HG03571 (cell line): ENCODE measurements around the gene HOXA9.

Experiments used
- ATAC-seq: cut with Tn5 transposase; IDR thresholded peaks from one replicate; pipeline ENCODE4 v1.9.1; 2021; ENCODE audit not compliant: unreplicated experiment

The HOXA9 gene

GRCh38 chr7:27166531-27167505, 1.5 kb upstream of the HOXA9 start:
- no peak for ATAC-seq

DNA sequence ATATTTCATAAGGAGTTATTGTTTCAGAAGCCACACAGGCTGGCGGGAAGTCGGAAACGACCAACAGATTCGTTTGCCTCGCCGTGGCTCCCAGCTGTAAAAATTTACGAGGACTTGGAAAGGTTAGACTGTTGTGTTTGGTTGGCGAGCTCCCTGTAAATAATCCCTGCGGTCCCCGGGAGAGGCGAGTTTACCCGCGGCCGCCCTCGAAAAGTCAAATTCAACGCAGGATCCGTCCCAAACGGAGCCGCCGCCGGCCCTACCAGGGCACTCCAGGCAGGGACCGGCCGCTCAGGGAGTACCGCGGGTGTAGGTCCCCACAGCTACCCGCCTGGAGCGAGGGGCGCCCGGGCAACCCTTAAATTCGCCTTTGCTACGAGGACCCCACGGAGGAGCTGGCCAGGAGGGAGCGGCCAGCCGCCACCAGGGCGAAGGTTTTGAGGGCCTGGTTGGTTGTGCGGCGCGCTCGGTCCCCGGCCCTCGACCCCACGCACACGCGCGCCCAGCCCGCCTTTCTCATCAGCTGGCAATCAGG, 726 bp upstream of the HOXA9 start:
- ATAC-seq = no peak

GRCh38 chr7:27164367-27165088, 809 bp downstream of the HOXA9 start:
- ATAC-seq = no peak

GRCh38 chr7:27164045-27164366, 1.3 kb downstream of the HOXA9 start:
- no peak for ATAC-seq

DNA sequence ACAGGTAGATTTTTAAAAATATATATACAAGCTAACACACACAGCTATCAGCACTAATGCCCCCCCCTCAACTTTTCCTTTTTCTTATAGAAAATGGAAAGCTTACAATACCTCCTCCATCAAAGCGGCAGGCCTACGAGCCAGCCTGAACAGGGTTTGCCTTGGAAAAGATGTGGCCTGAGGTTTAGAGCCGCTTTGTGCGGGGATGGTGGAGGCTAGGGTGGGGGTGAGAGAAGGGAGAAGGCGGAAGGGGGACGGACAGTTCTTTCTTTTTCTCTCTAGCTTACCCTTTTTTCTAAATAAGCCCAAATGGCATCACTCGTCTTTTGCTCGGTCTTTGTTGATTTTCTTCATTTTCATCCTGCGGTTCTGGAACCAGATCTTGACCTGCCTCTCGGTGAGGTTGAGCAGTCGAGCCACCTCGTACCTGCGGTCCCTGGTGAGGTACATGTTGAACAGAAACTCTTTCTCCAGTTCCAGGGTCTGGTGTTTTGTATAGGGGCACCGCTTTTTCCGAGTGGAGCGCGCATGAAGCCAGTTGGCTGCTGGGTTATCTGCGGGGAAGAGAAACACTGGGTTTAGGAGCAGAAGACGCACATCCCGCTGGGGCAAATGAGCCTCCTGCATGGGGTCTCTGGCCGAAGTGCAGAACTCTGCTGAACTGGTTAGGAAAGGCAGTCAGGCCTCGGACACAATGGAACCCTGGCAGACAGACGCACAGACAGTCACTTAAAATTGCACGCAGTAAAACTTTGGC, 1.9 kb downstream of the HOXA9 start:
- ATAC-seq = no peak

DNA sequence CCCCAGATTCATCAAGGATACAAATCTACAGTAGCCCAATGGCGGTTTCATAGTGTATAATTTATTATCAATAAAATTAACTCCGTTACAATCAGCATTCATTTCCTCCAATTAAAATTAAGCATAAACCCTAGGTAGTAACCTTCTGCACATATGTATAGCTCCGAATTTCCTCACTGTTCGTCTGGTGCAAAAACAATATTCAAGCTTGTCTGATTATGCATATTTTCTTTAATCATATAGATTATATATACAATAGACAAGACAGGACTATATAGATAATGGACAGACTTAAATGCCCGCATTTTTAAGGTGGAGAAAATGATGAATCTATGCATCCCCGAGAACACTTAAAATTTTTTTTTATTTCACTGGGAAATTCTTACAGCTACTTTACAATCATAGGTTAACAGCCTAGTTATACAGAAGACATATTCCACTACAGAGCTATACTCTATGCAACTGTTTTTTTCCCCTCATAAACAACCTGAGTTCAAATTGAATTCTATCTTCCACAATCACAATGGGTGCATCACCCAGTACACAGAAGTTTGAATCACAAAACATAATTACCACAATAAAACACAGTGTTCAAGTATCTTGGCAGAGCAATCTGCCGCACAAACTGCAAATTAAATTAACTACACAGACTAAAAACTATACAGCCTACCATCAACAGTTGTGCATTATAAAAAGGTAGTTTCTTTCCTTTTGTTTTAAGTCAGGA, 2.6 kb downstream of the HOXA9 start:
- no peak for ATAC-seq

DNA sequence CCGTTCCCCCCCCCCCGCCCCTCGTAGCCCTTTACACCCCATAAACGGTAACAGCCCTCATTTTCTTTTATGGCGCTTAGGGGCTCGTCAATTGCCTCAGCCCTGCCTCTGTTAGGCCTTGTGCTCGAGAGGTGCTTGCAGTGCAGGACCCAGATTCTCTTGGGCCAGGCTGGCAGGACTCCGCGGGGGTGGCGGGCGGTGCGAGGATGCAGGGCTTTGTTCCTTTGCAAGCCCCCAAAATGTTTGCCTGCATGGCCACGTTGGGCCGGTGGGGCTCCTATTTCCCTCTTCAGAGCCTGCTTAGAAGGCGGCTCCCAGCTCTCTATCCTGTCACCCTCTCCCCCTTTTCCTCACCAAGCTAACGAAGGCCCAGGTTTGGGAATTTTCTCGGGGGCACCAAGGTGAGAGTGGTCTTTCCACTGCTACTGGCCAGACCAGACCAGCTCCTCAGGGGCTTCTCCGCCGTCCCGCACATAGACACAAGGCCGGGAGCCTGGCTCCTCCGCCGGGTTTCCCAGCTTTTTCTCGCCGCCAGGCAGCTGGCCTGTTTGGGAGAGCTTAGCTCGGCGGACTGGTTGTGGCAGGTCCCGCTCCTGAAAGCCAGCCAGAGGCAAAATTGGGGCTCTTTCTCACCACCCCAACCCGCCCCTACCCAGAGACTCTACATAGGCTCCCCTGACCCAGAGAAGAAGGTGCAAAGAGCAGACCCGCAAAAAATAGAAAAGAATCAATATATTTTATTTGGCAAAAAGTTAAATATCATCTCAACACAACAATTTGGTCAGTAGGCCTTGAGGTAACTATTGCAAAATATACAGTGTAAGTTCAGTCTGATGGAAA, 3.4 kb downstream of the HOXA9 start:
- ATAC-seq = no peak

DNA sequence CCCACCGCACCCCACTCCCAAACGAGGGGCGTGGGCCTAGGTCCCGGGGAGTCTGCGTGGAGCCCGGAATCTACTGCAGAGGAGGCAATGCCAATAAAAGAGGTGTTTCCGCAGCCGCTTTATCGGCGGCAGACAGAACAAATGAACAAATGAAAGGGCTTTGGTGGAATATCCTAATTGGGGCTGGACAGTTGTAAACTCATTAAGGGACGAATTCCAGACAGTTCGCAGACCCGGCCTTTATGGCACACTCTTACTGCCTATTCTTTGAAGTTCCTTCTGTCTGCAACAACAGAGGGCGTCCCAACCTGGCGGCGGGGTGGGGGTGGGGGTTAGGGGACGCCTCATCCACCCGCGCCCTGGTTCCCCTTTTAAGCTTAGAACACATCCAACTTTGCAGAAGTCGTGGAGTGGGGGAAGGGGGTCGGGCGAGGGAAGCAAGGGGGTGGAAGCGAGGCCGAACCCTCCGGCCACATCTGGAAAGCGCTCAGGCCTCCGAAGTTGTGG, 4.1 kb downstream of the HOXA9 start:
- ATAC-seq = no peak

DNA sequence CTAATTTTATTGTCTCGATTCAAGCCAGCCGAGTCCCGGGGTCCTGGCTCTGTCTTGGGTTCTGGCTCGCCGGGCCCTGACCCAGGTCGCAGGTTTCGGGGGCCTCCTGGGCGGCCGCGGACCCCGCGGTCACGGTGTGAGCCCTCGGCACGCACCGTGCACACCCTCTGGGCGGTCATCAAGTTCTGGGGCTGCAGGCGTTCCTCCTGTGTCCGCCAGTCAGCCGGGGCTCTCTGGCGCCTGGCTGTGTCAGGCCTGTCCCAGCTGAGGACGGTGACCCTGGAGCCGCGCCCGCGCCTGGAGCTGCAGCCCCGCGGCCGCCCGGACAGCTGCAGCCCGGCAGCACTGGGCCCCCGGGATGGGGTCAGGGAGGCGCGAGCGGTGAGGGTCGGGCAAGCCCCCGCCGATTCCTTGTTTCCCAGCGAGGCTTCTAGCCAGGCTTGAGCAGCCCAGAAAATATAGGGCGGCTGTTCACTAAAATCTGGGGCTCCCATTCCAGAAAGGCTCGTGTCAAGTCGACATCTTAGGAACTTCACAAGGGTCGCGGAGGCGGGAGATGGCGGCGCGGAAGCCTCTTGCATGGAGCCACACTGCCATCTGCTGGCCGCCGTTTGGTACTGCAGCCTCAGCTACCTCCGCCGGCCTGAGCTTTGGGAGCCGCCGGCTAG, 4.7 kb downstream of the HOXA9 start:
- ATAC-seq = peak; percentile 65

GRCh38 chr7:27160145-27160545, 5.2 kb downstream of the HOXA9 start:
- ATAC-seq = no peak

DNA sequence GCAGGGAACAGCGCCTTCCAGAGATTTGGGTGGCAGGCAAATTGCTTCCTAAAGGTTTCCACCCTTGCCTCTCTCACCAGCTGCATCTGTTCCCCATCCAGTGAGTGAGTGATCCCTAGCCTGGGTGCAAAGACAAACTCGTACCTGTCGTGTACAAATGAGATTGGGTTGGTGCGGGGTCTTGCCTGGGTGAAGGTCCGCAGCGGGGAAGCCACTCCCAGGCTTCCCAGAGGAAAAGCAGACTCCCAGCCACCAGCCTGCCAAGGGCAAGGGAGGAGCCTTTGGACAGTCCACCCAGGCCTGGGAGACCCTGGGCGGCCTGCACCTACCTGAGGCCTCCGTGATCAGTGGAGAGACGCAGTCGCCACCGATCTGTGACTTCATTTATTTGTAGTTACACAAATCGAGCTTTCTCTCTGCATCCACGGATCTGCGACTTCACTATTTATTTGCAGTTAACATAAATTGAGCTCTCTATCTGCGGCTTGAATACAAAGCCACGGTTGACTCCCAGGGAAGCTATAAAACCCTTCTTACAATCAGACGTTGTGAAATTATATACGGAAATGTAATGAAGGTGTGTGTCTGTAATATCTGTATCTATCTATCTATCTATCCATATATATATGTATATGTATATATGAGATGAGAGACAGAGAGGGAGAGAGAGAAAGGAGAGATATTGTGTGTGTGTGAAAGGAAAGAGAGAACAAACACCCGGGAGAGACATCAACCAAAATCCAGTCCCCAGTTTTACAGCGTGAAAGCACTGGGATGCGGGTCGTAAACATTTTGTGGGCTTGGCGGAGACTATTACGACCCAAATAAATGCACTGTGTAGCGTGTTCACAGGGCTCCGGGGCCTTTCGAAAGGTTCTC, 5.8 kb downstream of the HOXA9 start:
- no peak for ATAC-seq

DNA sequence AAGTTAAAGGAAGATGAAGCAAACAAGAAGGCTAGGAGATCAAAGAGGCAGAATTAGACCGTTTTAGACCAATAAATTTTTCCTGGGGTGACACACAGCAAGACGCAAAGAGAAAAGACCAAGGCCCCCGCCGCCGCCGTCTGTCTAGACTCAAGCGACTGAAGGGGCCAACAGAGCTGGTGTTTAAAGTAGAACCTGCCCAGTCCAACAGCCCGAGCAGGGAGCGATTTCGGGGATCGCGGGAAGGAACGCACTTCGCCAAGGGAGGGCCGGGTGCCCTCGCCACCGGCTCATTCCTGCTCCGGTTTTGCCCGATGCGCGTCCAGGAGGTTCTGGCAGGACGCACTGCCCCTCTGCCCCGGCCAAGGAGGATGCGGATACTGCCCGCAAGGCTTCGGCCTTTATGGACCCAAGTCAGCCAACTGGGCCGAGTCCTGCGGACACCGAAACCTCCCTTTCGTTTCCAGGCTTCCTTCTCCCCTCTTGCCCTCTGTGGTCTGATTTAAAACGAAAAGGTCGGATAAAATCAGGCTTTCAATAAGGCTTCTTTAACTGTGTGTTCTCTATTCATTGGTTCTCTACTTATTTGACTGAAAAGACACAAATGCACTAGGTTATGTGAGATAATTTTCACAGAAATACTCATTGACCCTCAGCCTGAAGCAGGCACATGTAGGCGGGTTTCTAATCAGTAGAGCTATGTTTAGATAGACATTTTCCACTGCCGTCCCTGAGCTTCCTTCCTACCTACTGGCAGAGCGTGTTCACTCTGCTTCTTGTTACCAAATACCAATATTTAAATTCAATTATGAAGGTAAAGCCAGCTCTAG, 6.7 kb downstream of the HOXA9 start:
- no peak for ATAC-seq

- no peak for ATAC-seq
Measured at GRCh38 chr7:27157702-27158431, 7.5 kb downstream of the HOXA9 start.

DNA sequence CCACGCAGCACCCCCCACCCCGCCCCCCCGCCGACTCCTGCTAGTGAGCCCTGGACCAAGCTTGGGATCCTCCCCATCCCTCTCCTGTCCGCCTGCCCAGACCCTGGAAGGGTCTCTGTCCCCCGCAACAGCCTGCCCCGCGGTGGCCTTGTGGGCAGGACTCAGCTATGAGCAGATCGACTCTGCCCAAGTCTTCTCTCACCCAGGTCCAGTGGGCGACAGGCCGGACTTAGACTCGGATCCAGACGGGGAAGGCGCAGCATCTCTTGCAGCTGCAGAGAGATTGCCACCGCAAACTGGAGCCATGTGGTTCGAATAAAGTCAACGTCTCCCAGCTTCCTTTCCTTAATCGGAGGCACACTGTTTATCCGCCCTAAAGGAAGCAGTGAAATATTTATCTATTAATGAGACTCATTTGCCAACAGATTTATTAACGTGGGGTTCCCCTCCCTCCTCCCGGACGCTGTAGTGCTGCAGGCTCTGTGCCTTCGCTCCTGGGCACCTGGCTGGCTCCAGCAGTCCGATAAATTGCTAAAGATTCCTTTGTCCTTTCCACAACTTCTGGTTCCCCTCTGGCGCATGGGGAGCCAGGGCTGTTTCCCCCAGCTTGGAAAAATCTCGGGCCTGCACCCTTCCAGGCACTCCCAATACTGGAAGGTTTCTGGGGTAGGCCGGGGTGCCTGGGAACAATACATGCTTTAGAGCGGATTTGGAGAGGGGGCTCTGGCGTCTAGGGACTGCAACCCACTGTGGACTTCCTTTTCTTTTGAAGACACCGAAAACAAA, 8.2 kb downstream of the HOXA9 start:
- no peak for ATAC-seq

GRCh38 chr7:27156508-27156898, 8.8 kb downstream of the HOXA9 start, which contains the start of gene HOXA7:
TSS of gene HOXA7 (minus strand) at chr7:27156675. CDS start at chr7:27156545, 130 bp downstream.
- ATAC-seq = no peak
